Measurements from ENCODE around the gene CD48.

CD48 gene

DNA sequence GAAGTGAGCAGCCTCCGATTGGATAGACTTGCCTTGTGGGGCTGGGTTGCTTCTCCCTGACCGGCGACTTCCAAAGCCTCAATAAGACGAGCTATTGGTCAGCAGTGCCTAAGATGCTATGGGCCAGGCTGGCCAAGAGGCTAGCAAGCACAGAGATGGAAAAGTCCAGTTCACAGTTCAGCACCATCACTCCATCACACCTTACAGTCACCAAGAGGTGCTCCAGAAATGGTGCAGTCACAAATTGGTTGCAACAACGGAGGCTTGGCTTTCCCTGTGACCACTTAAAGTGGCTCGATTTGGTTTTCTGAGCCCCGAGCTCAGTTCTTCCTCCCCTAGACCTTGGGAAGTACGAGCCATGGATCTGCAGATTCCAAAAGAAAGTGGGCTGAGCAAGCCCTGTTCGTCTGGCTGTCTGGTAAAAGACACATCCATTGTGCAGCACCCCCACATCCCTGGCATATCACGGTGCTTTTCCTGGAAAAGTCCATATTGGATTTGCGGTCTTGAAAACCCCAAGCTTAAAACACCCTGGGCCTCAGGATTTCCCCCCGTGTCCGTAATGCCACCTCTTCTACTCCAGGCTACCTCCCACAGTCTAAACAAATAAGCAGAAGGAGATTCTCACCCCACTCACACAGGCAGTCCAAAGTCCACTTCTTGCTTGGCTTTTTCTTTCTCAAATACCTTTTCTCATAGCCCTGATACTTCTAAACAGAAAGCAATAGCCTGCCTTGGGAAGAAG, 66.1 kb downstream of the CD48 start:
- H3K9me3 ChIP-seq (ENCODE audit: insufficient read depth, low read depth, low read length) = no peaks in the 10 kb centered on the region
- no peaks in the 10 kb centered on the region for H3K36me3 ChIP-seq (ENCODE audit: insufficient read depth, low read length)
- no peaks in the 10 kb centered on the region for H3K9me2 ChIP-seq (replicated peaks; ENCODE audit: low read depth, low read length)
- H2AFZ ChIP-seq (ENCODE audit: low read length) = no peak overlapping the region
- no peaks in the 10 kb centered on the region for H3K27me3 ChIP-seq (ENCODE audit: insufficient read depth, low read length, poor library complexity, severe bottlenecking)
- H3F3A ChIP-seq (ENCODE audit: low read depth) = no peaks in the 10 kb centered on the region
- no peak overlapping the region for H3K4me2 ChIP-seq (ENCODE audit: low read depth, low read length, poor library complexity, severe bottlenecking)
- H4K20me1 ChIP-seq (ENCODE audit: insufficient read depth, low read length, poor library complexity, severe bottlenecking) = no peaks in the 10 kb centered on the region
- H3K79me2 ChIP-seq (ENCODE audit: insufficient read depth, low read length) = no peaks in the 10 kb centered on the region
- no peak for TF ChIP-seq EZH2phosphoT487 (IDR thresholded peaks at IDR 0.05; ENCODE audit: borderline replicate concordance)
- TF ChIP-seq CTCF (conservative IDR thresholded peaks at IDR 0.05; ENCODE audit: low read length) = no peak
- peaks cover 26% of the 10 kb centered on the region for H3K4me1 ChIP-seq (ENCODE audit: insufficient read depth, low read length, poor library complexity, severe bottlenecking)
- no peak overlapping the region for H3K4me3 ChIP-seq (ENCODE audit: low read length, poor library complexity, severe bottlenecking)
- no peak overlapping the region for H3K9ac ChIP-seq (ENCODE audit: low read depth, low read length, poor library complexity, severe bottlenecking)

DNA sequence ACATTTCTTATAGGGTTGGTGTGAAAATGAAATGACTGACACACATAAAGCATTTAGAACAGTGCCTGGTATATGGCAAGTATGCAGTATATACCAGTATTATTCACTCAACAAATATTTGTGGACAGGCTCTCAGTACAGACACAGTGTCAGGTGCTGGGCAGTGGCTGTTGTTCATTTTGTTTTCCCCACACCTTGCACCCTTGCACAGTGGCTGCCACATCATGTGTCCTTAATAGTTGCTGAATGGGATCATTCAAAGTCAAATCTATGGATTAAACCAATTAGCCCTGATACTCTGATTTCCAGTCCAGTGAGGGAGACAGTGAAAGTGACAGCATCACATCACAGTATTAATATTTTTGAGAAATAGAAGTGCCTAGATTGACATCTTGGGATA, 67.2 kb downstream of the CD48 start:
- H3K27me3 ChIP-seq (ENCODE audit: insufficient read depth, low read length, poor library complexity, severe bottlenecking) = no peaks in the 10 kb centered on the region
- H3F3A ChIP-seq (ENCODE audit: low read depth) = 0 out of 2 replicates have a peak, but pooled peaks cover 4% of the 10 kb centered on the region
- no peaks in the 10 kb centered on the region for H3K9me3 ChIP-seq (ENCODE audit: insufficient read depth, low read depth, low read length)
- no peaks in the 10 kb centered on the region for H3K36me3 ChIP-seq (ENCODE audit: insufficient read depth, low read length)
- H3K79me2 ChIP-seq (ENCODE audit: insufficient read depth, low read length) = no peaks in the 10 kb centered on the region
- H3K4me3 ChIP-seq (ENCODE audit: low read length, poor library complexity, severe bottlenecking) = no peak overlapping the region
- no peaks in the 10 kb centered on the region for H4K20me1 ChIP-seq (ENCODE audit: insufficient read depth, low read length, poor library complexity, severe bottlenecking)
- no peak overlapping the region for H3K4me2 ChIP-seq (ENCODE audit: low read depth, low read length, poor library complexity, severe bottlenecking)
- TF ChIP-seq CTCF (conservative IDR thresholded peaks at IDR 0.05; ENCODE audit: low read length) (no peak), EZH2phosphoT487 (IDR thresholded peaks at IDR 0.05; ENCODE audit: borderline replicate concordance) (no peak)
- peaks cover 34% of the 10 kb centered on the region for H3K4me1 ChIP-seq (ENCODE audit: insufficient read depth, low read length, poor library complexity, severe bottlenecking)
- no peaks in the 10 kb centered on the region for H3K9me2 ChIP-seq (replicated peaks; ENCODE audit: low read depth, low read length)
- no peak overlapping the region for H3K9ac ChIP-seq (ENCODE audit: low read depth, low read length, poor library complexity, severe bottlenecking)
- H2AFZ ChIP-seq (ENCODE audit: low read length) = no peak overlapping the region

- Histone ChIP-seq H3K9me3 (ENCODE audit: insufficient read depth, low read depth, low read length) (no peaks in the 10 kb centered on the region), H3K27me3 (ENCODE audit: insufficient read depth, low read length, poor library complexity, severe bottlenecking) (no peaks in the 10 kb centered on the region), H3F3A (ENCODE audit: low read depth) (0 out of 2 replicates have a peak, but pooled peaks cover 4% of the 10 kb centered on the region), H3K36me3 (ENCODE audit: insufficient read depth, low read length) (no peaks in the 10 kb centered on the region), H3K9me2 (replicated peaks; ENCODE audit: low read depth, low read length) (no peaks in the 10 kb centered on the region), H3K79me2 (ENCODE audit: insufficient read depth, low read length) (no peaks in the 10 kb centered on the region), H3K4me3 (ENCODE audit: low read length, poor library complexity, severe bottlenecking) (no peak overlapping the region), H3K4me2 (ENCODE audit: low read depth, low read length, poor library complexity, severe bottlenecking) (no peak overlapping the region), H2AFZ (ENCODE audit: low read length) (no peak overlapping the region), H4K20me1 (ENCODE audit: insufficient read depth, low read length, poor library complexity, severe bottlenecking) (no peaks in the 10 kb centered on the region), H3K4me1 (ENCODE audit: insufficient read depth, low read length, poor library complexity, severe bottlenecking) (peaks cover 45% of the 10 kb centered on the region), H3K9ac (ENCODE audit: low read depth, low read length, poor library complexity, severe bottlenecking) (no peak overlapping the region)
- no peak for TF ChIP-seq CTCF (conservative IDR thresholded peaks at IDR 0.05; ENCODE audit: low read length)
- no peak for TF ChIP-seq EZH2phosphoT487 (IDR thresholded peaks at IDR 0.05; ENCODE audit: borderline replicate concordance)
Observed at GRCh38 chr1:160643138-160643537, 68.5 kb downstream of the CD48 start.
